Epithelial cell of proximal tubule (primary cell): ENCODE data around the gene PTTG1IP. TPM values are rescaled to one million over a fixed set of nuclear protein-coding genes. Genes with fewer than 3 reads are reported as not detected.

ENCODE experiments used
- DNase-seq: peaks from one replicate; pipeline ENCODE4 v3.0.0-alpha.2; 2011; ENCODE audit warnings: low read depth
- H3K4me3 ChIP-seq: 2 replicates; pipeline ENCODE4 v1.5.1; 2011; ENCODE audit warnings: low read depth, mild to moderate bottlenecking, low read length
- total RNA-seq: library from RNA; depleted of rRNA; stranded (reverse); fragments of >200 nt; gene quantifications from 2 replicates; pipeline ENCODE4 v1.2.3, GENCODE V29; 2015
- TF ChIP-seq, protein P1 (sequence below): conservative IDR thresholded peaks from 2 replicates; pipeline ENCODE4 v1.5.1; 2012; ENCODE audit warnings: low read depth, mild to moderate bottlenecking, low read length

The PTTG1IP gene
- total RNA-seq, 1 donor from 2014 or later: 311 TPM

DNA sequence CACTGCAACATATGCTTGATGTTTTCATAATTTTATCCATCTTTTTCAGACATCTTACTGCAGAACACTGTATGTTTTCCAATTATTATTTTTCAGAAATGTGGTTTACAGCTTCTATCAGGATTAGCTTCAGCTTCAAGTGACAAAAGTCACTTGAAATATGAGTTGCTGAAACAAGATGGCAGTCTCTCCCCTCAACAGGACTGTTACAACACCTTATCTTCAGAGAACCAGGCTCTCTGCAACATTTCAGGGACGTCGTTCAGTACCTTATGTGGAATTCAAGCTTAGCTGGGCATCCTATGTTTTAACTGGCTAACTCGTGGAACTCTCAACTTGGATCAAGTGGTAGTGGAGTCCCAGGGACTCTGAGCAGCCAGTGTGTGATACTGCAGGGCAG lies 69.8 kb downstream of the PTTG1IP start:
- no peak overlapping the region for H3K4me3 ChIP-seq
- TF ChIP-seq, protein P1, sequence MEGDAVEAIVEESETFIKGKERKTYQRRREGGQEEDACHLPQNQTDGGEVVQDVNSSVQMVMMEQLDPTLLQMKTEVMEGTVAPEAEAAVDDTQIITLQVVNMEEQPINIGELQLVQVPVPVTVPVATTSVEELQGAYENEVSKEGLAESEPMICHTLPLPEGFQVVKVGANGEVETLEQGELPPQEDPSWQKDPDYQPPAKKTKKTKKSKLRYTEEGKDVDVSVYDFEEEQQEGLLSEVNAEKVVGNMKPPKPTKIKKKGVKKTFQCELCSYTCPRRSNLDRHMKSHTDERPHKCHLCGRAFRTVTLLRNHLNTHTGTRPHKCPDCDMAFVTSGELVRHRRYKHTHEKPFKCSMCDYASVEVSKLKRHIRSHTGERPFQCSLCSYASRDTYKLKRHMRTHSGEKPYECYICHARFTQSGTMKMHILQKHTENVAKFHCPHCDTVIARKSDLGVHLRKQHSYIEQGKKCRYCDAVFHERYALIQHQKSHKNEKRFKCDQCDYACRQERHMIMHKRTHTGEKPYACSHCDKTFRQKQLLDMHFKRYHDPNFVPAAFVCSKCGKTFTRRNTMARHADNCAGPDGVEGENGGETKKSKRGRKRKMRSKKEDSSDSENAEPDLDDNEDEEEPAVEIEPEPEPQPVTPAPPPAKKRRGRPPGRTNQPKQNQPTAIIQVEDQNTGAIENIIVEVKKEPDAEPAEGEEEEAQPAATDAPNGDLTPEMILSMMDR: no peak
- no peak for DNase-seq

DNA sequence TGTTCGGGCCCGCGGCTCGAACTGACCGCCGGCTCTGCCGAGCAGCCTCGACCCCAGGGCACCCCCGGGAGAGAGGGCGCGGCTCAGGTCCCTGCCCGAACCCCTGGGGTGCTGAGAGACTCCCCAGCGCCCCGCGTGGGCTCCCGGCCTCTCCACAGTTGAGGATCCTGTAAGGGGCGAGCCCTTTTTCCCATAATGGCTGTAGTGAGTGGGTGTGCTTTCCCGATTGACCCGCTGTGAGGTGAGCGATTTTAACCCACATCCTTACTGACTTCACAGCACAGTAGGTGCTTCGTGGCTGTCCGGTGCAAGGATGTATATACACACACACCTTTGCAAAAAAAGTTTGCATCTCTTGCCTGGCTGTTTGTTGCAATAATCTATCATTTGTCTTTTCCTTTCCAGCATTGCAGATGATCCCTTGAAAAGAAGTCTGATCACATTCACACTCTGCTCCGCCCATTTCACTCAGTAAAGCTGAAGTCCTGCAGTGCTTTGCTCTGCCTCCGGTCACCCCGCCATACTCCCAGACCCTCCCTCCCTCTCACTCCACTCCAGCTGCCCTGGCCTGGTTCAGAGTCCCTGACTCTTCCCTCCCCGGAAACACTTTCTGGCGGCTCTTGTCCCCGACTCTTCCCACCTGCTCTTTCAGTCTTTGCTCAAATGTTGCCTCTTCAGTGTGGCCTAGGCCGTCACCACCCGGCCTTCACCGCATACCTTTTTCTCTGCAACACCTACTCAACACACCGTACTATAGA lies 70.9 kb downstream of the PTTG1IP start:
- TF ChIP-seq, protein P1: no peak
- no peak for DNase-seq
- H3K4me3 ChIP-seq: peak overlapping the region; percentile 80

DNA sequence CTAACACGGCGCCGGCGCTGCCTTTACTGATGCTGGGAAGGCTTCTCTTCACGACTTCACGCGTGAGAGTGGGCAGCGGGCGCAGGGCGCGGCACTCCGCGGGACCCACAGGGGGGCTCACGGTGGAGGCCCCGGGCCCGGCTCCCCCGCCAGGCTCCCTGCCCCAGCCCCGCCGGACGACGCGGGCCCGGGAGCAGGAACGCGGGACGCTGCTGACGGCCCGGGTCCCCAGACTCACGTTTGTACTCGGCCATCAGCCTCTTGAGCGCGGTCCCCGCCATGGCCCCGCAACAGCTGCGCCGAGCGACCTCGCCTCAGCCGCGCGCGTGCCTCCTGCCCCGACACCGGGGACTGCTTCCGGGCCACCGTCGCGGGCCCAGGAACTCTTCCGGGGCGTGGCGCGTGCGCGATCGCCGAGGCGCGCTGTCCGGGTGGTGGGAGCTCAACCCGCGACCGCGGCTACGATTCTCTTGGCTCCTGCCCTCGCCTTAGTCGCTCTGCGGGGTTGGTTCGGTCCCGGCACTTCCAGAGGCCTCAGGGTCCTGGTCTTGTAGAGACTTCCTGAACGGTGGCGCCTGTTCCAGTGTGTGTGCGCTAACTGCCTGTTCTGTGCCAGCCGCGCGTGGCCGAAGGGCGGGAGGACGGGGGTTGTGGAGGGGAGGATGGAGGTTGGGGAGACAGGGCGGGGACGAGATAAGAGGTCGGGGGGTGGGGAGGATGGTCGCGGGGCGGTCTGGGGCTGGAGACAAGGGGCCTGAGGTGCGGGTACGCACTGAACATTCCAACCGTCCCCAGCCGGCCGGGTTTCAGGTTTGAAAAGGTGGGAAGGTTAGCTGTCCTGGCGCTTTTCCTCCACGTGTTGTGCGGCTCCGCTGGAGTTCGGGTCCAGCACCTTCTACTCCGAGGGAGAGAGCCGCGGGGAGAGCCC lies 71.8 kb downstream of the PTTG1IP start, which contains the start of gene UBE2G2:
Gene UBE2G2, minus strand, starts transcription at position 353 of the 928 bp plus-strand sequence. Its CDS starts 72 bp downstream, at position 281.
- peak within 1 kb of the TSS; percentile 80 for H3K4me3 ChIP-seq
- TF ChIP-seq, protein P1: no peak
- no peak for DNase-seq

DNA sequence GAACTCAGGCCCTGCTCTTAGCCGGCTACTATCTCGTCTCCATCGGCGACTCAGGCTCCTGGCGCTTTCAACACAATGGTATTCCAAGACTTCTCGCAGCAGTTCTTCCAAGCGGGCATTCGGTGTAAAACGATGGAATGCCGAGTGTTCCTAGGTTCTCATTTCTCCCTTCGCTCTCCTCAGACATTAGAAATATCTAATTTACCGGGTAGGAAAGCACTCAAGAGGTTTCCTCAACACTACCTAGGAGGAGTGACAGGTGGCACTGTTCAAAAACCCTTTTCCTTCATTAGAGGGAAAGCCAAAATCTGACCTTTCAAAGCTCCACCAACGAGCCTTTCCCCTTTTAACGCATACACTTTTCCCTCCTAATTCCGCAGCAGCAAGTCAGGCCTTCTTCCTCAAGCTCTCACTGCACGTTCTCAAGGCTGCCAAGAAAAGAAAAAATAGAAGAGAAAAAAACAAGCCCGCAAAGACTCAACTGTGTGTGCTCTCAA lies 72.5 kb downstream of the PTTG1IP start:
- DNase-seq: no peak
- peak overlapping the region; percentile 80 for H3K4me3 ChIP-seq
- TF ChIP-seq, protein P1: peak; percentile 66

GRCh38 chr21:44800103-44800502 lies 73.4 kb downstream of the PTTG1IP start:
- no peak for DNase-seq
- peak overlapping the region; percentile 80 for H3K4me3 ChIP-seq

GRCh38 chr21:44799646-44800045 lies 73.8 kb downstream of the PTTG1IP start:
- DNase-seq: no peak
- TF ChIP-seq, protein P1: no peak
- H3K4me3 ChIP-seq: peak overlapping the region; percentile 12

More at GRCh38 chr21:44800103-44800502, 73.4 kb downstream of the PTTG1IP start:
- TF ChIP-seq, protein P1: peak; percentile 55

Other genes starting within 250 kb of the PTTG1IP start
- not detected in 2 replicates for gene KRTAP10-9, start 246.6 kb downstream of the PTTG1IP start, total RNA-seq
- not detected in 2 replicates for gene KRTAP10-10, start 236.3 kb downstream of the PTTG1IP start, total RNA-seq
- not detected in 2 replicates for gene KRTAP10-11, start 227.3 kb downstream of the PTTG1IP start, total RNA-seq
- gene KRTAP12-4, start 219.0 kb downstream of the PTTG1IP start, total RNA-seq: not detected in 2 replicates
- gene KRTAP12-3, start 215.8 kb downstream of the PTTG1IP start, total RNA-seq: not detected in 2 replicates
- gene KRTAP12-2, start 206.8 kb downstream of the PTTG1IP start, total RNA-seq: not detected in 2 replicates
- gene KRTAP12-1, start 191.5 kb downstream of the PTTG1IP start, total RNA-seq: not detected in 2 replicates
- not detected in 2 replicates for gene KRTAP10-12, start 176.5 kb downstream of the PTTG1IP start, total RNA-seq
- gene TSPEAR, start 162.1 kb downstream of the PTTG1IP start, total RNA-seq: not detected in 2 replicates
- 29.6 and 47.2 TPM in 2 replicates for gene UBE2G2, start 71.9 kb downstream of the PTTG1IP start, total RNA-seq
- 58.7 and 86.0 TPM in 2 replicates for gene SUMO3, start 55.6 kb downstream of the PTTG1IP start, total RNA-seq
- 3.0 and 3.5 TPM in 2 replicates for gene ITGB2, start 47.2 kb upstream of the PTTG1IP start, total RNA-seq
- gene SLX9, start 66.3 kb upstream of the PTTG1IP start, total RNA-seq: 35.7 and 52.1 TPM in 2 replicates
- gene ADARB1, start 200.9 kb upstream of the PTTG1IP start, total RNA-seq: 2.2 and 3.9 TPM in 2 replicates